GM19193 (cell line): ENCODE data around the gene H3-3A.

Experiments used
- POLR2A ChIP-seq: IDR thresholded peaks from 4 replicates; pipeline ENCODE4 v1.6.1; 2011; ENCODE audit not compliant: insufficient read depth, insufficient read length; ENCODE audit errors: extremely low read depth

H3-3A gene

GRCh38 chr1:226044514-226045101 is 17.9 kb upstream of the H3-3A start:
- no peak for TF ChIP-seq POLR2A

- TF ChIP-seq POLR2A: no peak
Measured at GRCh38 chr1:226046240-226046639, 16.3 kb upstream of the H3-3A start.

GRCh38 chr1:226047495-226047894 is 15.0 kb upstream of the H3-3A start:
- TF ChIP-seq POLR2A: no peak

GRCh38 chr1:226048886-226049285 is 13.6 kb upstream of the H3-3A start:
- TF ChIP-seq POLR2A: no peak

- no peak for TF ChIP-seq POLR2A
Measured at GRCh38 chr1:226050133-226050532, 12.4 kb upstream of the H3-3A start.

GRCh38 chr1:226051365-226051764 is 11.2 kb upstream of the H3-3A start:
- no peak for TF ChIP-seq POLR2A

- no peak for TF ChIP-seq POLR2A
Measured at GRCh38 chr1:226052061-226052460, 10.5 kb upstream of the H3-3A start.

GRCh38 chr1:226054519-226055327 is 7.8 kb upstream of the H3-3A start:
- no peak for TF ChIP-seq POLR2A

- no peak for TF ChIP-seq POLR2A
Measured at GRCh38 chr1:226059709-226060108, 2.8 kb upstream of the H3-3A start.

GRCh38 chr1:226060427-226060826 is 2.1 kb upstream of the H3-3A start:
- no peak for TF ChIP-seq POLR2A

GRCh38 chr1:226061068-226061840 is 1.3 kb upstream of the H3-3A start:
- TF ChIP-seq POLR2A: no peak

- peak; percentile 24 for TF ChIP-seq POLR2A
Measured at GRCh38 chr1:226061841-226062557, 517 bp upstream of the H3-3A start.

- peak; percentile 39 for TF ChIP-seq POLR2A
Measured at GRCh38 chr1:226063224-226063976, 884 bp downstream of the H3-3A start.

GRCh38 chr1:226063977-226064815 is 1.7 kb downstream of the H3-3A start:
- no peak for TF ChIP-seq POLR2A

GRCh38 chr1:226064816-226065248 is 2.3 kb downstream of the H3-3A start:
- TF ChIP-seq POLR2A: no peak
